Memory B cell (primary cell): ENCODE data around the gene ENO4.

Experiments used
- ATAC-seq: fragments of 150-1000 bp; cut with Tn5 transposase; 2 replicates; pipeline ENCODE4 v1.10.0; 2021; ENCODE audit warnings: low read depth, mild to moderate bottlenecking, moderate library complexity
- DNase-seq, 2 donors: peaks; one replicate each; pipeline ENCODE4 v3.0.0; 2022; ENCODE audit warnings: low spot score in 2 of 2
- H3K27ac Mint-ChIP-seq: one replicate; pipeline ENCODE4 v1.8.0; 2022; ENCODE audit warnings: mild to moderate bottlenecking, moderate library complexity, mixed read lengths
- H3K27me3 Mint-ChIP-seq: one replicate; pipeline ENCODE4 v1.8.0; 2022; ENCODE audit warnings: mixed read lengths
- H3K36me3 Mint-ChIP-seq: one replicate; pipeline ENCODE4 v1.8.0; 2022; ENCODE audit warnings: mild to moderate bottlenecking, mixed read lengths
- H3K4me1 Mint-ChIP-seq: one replicate; pipeline ENCODE4 v1.8.0; 2022; ENCODE audit warnings: mixed read lengths
- H3K4me3 Mint-ChIP-seq: one replicate; pipeline ENCODE4 v1.8.0; 2022; ENCODE audit warnings: mild to moderate bottlenecking, moderate library complexity, mixed read lengths
- H3K9me3 Mint-ChIP-seq: one replicate; pipeline ENCODE4 v1.8.0; 2022; ENCODE audit warnings: mixed read lengths

The ENO4 gene

GRCh38 chr10:116866066-116866465 lies 16.8 kb downstream of the ENO4 start:
- ATAC-seq (no peak), DNase-seq (no peak)
- Mint-ChIP-seq H3K27ac (no peak overlapping the region), H3K36me3 (no peaks in the 10 kb centered on the region), H3K4me3 (no peak overlapping the region), H3K4me1 (no peaks in the 10 kb centered on the region), H3K27me3 (peaks cover 4% of the 10 kb centered on the region), H3K9me3 (no peaks in the 10 kb centered on the region)

GRCh38 chr10:116866987-116867595 lies 17.8 kb downstream of the ENO4 start:
- ATAC-seq (no peak), DNase-seq (no peak)
- Mint-ChIP-seq H3K36me3 (no peaks in the 10 kb centered on the region), H3K27me3 (peaks cover 5% of the 10 kb centered on the region), H3K4me3 (no peak overlapping the region), H3K27ac (no peak overlapping the region), H3K9me3 (no peaks in the 10 kb centered on the region), H3K4me1 (no peaks in the 10 kb centered on the region)

GRCh38 chr10:116868198-116868676 lies 18.9 kb downstream of the ENO4 start:
- Mint-ChIP-seq H3K27ac (no peak overlapping the region), H3K4me3 (no peak overlapping the region), H3K36me3 (peaks cover 2% of the 10 kb centered on the region), H3K27me3 (peaks cover 5% of the 10 kb centered on the region), H3K4me1 (no peaks in the 10 kb centered on the region), H3K9me3 (peaks cover 3% of the 10 kb centered on the region)
- DNase-seq (no peak), ATAC-seq (no peak)

DNA sequence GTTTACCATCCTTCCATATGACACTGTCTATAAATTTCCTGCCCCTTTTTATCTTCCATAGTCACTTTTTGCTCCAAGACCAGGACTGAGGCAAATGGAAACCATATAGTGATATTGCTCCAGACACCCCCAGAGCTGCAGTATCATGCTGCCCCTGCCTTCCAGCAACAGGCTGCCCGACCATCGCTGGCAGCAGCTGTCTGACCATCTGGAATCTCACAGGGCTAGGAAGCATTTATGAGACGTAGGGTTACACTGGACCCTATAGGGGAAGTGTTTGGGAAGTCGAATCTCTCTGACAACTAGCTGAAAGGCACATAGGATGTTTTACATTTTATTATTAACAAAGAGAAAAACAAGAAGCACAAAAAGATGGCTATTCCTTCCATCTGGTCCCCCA lies 19.4 kb downstream of the ENO4 start:
- peaks cover 2% of the 10 kb centered on the region for H3K36me3 Mint-ChIP-seq
- DNase-seq (no peak), ATAC-seq (no peak)
- peaks cover 5% of the 10 kb centered on the region for H3K27me3 Mint-ChIP-seq
- H3K4me3 Mint-ChIP-seq, result no peak overlapping the region
- H3K4me1 Mint-ChIP-seq, result no peaks in the 10 kb centered on the region
- H3K27ac Mint-ChIP-seq, result no peak overlapping the region
- H3K9me3 Mint-ChIP-seq, result peaks cover 3% of the 10 kb centered on the region

GRCh38 chr10:116870949-116871348 lies 21.6 kb downstream of the ENO4 start:
- DNase-seq (no peak), ATAC-seq (no peak)
- Mint-ChIP-seq H3K27me3 (peaks cover 5% of the 10 kb centered on the region), H3K4me1 (no peaks in the 10 kb centered on the region), H3K4me3 (no peak overlapping the region), H3K27ac (no peak overlapping the region), H3K36me3 (peaks cover 2% of the 10 kb centered on the region), H3K9me3 (peaks cover 3% of the 10 kb centered on the region)

GRCh38 chr10:116873134-116873533 lies 23.8 kb downstream of the ENO4 start:
- Mint-ChIP-seq H3K4me1 (no peaks in the 10 kb centered on the region), H3K9me3 (peaks cover 3% of the 10 kb centered on the region), H3K27me3 (peaks cover 3% of the 10 kb centered on the region), H3K36me3 (peaks cover 2% of the 10 kb centered on the region), H3K27ac (no peak overlapping the region), H3K4me3 (no peak overlapping the region)
- ATAC-seq, result no peak
- DNase-seq, result no peak

DNA sequence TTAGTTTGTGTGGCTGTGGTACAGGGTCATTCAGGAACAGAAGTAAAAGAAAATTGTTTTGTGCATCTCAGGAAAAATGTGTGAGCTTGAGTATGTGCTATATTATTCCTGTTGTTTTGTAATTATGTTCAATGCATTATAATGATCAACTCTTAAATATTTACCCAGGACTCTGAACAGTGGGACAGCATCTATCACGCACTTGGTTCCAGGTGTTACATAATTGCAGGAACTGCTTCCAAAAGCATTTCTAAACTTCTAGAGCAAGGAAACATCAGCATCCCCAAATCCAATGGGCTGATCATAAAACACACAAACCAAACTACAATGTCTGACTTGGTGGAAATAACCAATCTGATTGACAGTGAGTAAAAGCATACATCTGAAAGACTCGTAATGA lies 26.6 kb downstream of the ENO4 start:
- no peak for DNase-seq
- peaks cover 3% of the 10 kb centered on the region for H3K9me3 Mint-ChIP-seq
- no peak overlapping the region for H3K27ac Mint-ChIP-seq

DNA sequence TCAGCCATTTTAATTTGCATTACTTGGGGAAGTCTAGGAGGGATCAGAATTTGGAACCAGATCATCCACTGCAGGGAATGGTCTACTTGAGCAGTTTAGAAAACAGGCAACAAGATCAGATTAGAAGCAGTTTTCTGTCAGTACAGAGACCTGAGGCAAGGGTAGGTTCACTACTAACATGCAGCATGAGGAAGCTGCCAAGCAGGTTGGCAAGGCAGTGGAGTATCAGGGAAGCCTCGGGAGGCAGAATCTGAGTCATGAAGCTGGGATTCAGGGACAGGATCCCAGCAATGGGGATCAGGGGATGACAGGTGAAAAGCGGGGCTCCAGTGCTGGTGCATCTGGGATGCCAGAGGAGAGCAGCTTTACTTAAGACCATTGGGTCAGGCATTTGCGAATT lies 28.1 kb downstream of the ENO4 start:
- Mint-ChIP-seq H3K36me3 (peaks cover 2% of the 10 kb centered on the region), H3K27ac (no peak overlapping the region), H3K27me3 (peaks cover 5% of the 10 kb centered on the region), H3K4me3 (no peak overlapping the region), H3K9me3 (peaks cover 2% of the 10 kb centered on the region), H3K4me1 (no peaks in the 10 kb centered on the region)
- DNase-seq (no peak), ATAC-seq (no peak)

More for the DNA sequence above, 26.6 kb downstream of the ENO4 start:
- Mint-ChIP-seq H3K4me3 (no peak overlapping the region), H3K4me1 (no peaks in the 10 kb centered on the region), H3K36me3 (peaks cover 2% of the 10 kb centered on the region), H3K27me3 (peaks cover 1% of the 10 kb centered on the region)
- no peak for ATAC-seq

DNA sequence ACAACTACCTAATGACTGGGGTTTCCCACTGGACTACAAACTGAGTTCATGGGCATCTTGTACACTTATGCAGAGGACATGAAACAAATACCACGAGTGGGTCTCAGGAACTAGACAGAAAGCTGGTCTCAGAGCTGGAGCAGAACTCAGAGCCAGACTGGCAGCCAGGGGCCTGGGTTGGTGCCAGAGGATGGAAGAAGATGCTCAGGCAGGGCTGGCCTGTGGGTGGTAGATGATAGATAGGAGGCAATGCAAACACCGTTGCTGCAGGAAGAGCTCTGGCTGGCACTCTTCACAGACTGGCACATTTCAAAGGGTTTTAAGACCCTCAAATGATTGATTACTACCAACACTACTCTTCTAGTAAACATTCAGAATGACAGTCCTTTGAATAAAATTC lies 28.8 kb downstream of the ENO4 start:
- no peaks in the 10 kb centered on the region for H3K9me3 Mint-ChIP-seq
- no peak overlapping the region for H3K4me3 Mint-ChIP-seq
- no peaks in the 10 kb centered on the region for H3K4me1 Mint-ChIP-seq
- no peaks in the 10 kb centered on the region for H3K36me3 Mint-ChIP-seq
- peaks cover 5% of the 10 kb centered on the region for H3K27me3 Mint-ChIP-seq
- ATAC-seq (no peak), DNase-seq (no peak)
- no peak overlapping the region for H3K27ac Mint-ChIP-seq

- Mint-ChIP-seq H3K4me1 (no peaks in the 10 kb centered on the region), H3K27ac (no peak overlapping the region), H3K9me3 (no peaks in the 10 kb centered on the region), H3K27me3 (peaks cover 5% of the 10 kb centered on the region), H3K4me3 (no peak overlapping the region), H3K36me3 (no peaks in the 10 kb centered on the region)
- DNase-seq, result no peak
- ATAC-seq, result no peak
Measured at GRCh38 chr10:116879817-116880216, 30.5 kb downstream of the ENO4 start.

- no peak overlapping the region for H3K4me3 Mint-ChIP-seq
Measured at GRCh38 chr10:116880716-116881482, 31.6 kb downstream of the ENO4 start.

GRCh38 chr10:116882639-116883038 lies 33.3 kb downstream of the ENO4 start:
- no peak overlapping the region for H3K27ac Mint-ChIP-seq
- no peaks in the 10 kb centered on the region for H3K4me1 Mint-ChIP-seq
- ATAC-seq (no peak), DNase-seq (no peak)
- no peak overlapping the region for H3K4me3 Mint-ChIP-seq
- H3K36me3 Mint-ChIP-seq, result no peaks in the 10 kb centered on the region
- no peaks in the 10 kb centered on the region for H3K9me3 Mint-ChIP-seq
- H3K27me3 Mint-ChIP-seq, result peaks cover 9% of the 10 kb centered on the region

More at GRCh38 chr10:116880716-116881482, 31.6 kb downstream of the ENO4 start:
- H3K36me3 Mint-ChIP-seq, result no peaks in the 10 kb centered on the region
- no peak for ATAC-seq
- no peaks in the 10 kb centered on the region for H3K4me1 Mint-ChIP-seq
- no peak overlapping the region for H3K27ac Mint-ChIP-seq
- peaks cover 5% of the 10 kb centered on the region for H3K27me3 Mint-ChIP-seq
- no peak for DNase-seq
- H3K9me3 Mint-ChIP-seq, result no peaks in the 10 kb centered on the region

DNA sequence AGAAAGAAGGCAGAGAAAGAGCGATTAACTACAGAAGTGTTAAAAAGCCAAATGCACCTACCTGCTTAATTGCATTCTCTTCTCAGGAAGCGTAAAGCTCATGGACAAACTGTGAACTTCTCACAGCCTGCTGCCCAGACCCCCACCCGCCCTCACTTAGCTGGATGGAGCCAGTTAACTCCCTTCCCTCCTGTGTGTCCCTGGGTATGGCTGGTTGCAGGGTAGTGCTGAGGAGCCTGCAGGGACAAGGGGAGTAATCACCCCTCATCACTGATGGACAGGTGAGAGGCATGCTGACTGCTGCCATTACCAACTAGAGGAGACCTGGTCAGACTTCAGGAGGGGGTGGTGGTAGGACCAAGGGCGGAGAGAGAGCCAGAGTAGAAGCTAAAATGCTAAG lies 37.5 kb downstream of the ENO4 start:
- DNase-seq (no peak), ATAC-seq (no peak)
- no peaks in the 10 kb centered on the region for H3K9me3 Mint-ChIP-seq
- no peak overlapping the region for H3K27ac Mint-ChIP-seq
- H3K4me1 Mint-ChIP-seq, result no peaks in the 10 kb centered on the region
- H3K36me3 Mint-ChIP-seq, result no peaks in the 10 kb centered on the region
- no peak overlapping the region for H3K4me3 Mint-ChIP-seq
- H3K27me3 Mint-ChIP-seq, result peaks cover 16% of the 10 kb centered on the region

- no peak for DNase-seq
- ATAC-seq, result no peak
- no peaks in the 10 kb centered on the region for H3K36me3 Mint-ChIP-seq
Measured at GRCh38 chr10:116888380-116889055, 39.2 kb downstream of the ENO4 start.

More at GRCh38 chr10:116888380-116889055, 39.2 kb downstream of the ENO4 start:
- H3K4me3 Mint-ChIP-seq, result no peak overlapping the region
- H3K27ac Mint-ChIP-seq, result no peak overlapping the region
- peaks cover 16% of the 10 kb centered on the region for H3K27me3 Mint-ChIP-seq
- H3K9me3 Mint-ChIP-seq, result no peaks in the 10 kb centered on the region
- H3K4me1 Mint-ChIP-seq, result peaks cover 6% of the 10 kb centered on the region
